Nephron (organoid): Measurements from ENCODE around the gene AXDND1.

Source experiments
- H3K27ac Mint-ChIP-seq, 3 experiments: 2 replicates each; pipeline ENCODE4 v1.8.0; 2020; ENCODE audit warnings: mixed read lengths in 3 of 3, mild to moderate bottlenecking in 2 of 3, moderate library complexity in 1 of 3
- H3K27me3 Mint-ChIP-seq: 2 replicates; pipeline ENCODE4 v1.8.0; 2021; ENCODE audit warnings: low read depth, mild to moderate bottlenecking, moderate library complexity, mixed read lengths
- H3K36me3 Mint-ChIP-seq: 2 replicates; pipeline ENCODE4 v1.8.0; 2020; ENCODE audit warnings: low read depth, mixed read lengths
- H3K4me1 Mint-ChIP-seq: 2 replicates; pipeline ENCODE4 v1.8.0; 2020; ENCODE audit warnings: mixed read lengths
- H3K4me3 Mint-ChIP-seq, 3 experiments: 2 replicates each; pipeline ENCODE4 v1.8.0; 2020; ENCODE audit warnings: mild to moderate bottlenecking in 3 of 3, mixed read lengths in 3 of 3, moderate library complexity in 2 of 3
- H3K9me3 Mint-ChIP-seq: 2 replicates; pipeline ENCODE4 v1.8.0; 2020; ENCODE audit warnings: mixed read lengths
- CTCF ChIP-seq, 3 experiments: fragments of 200-600 bp; sonication (generic); IDR thresholded peaks; one replicate each; pipeline ENCODE4 v1.5.0; 2021; ENCODE audit warnings: antibody characterized with exemption in 3 of 3; ENCODE audit not compliant: unreplicated experiment in 3 of 3

AXDND1 gene

GRCh38 chr1:179558078-179558477 lies 192.3 kb downstream of the AXDND1 start:
- no peaks in the 10 kb centered on the region for H3K4me1 Mint-ChIP-seq
- H3K27ac Mint-ChIP-seq = peak overlapping the region in 1 of 3 experiments; percentile 3
- peaks cover 11% of the 10 kb centered on the region for H3K36me3 Mint-ChIP-seq
- H3K4me3 Mint-ChIP-seq = no peak overlapping the region
- peaks cover 2% of the 10 kb centered on the region for H3K9me3 Mint-ChIP-seq
- no peaks in the 10 kb centered on the region for H3K27me3 Mint-ChIP-seq
- no peak for TF ChIP-seq CTCF (IDR thresholded peaks at IDR 0.05; ENCODE audit: unreplicated experiment in 3 of 3)

DNA sequence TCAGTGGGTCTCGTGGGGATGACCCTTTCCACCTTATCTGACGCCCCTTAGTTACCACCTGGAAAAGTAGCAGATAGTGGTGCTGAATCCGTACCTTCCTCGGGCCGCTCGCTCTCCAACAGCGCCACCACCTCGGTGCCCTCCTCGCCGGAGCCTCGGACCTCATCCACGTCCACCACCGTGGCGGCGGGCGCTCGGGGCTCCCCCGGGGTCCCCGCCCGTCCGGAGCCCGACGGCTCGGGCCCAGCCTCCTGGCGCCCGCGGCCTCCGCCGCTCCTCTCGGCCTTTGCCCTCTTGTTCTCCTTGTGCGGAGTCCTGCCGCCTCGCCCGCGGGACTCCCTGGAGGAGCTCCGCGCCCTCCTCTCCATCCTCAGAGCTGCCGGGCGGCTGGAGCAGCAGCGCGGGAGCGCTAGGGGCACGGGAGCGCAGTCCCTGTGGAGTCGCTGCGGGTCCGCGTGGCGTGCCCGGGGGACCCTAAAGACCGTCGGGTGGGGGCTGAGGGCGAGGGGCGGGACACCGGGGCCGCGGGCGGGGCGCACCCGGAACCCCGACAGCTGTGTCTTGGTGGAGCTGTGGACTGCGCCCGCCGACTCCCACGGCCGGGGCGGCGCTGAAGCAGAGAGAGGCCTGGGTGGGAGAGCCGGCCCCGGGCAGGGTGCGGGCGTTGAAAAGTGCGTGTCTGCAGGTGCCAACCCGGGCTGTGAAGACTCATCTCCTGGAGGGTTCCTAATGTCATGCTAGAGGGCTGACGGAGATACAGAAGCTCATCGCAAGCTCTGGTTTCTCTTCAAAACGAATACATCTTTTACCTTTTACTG lies 209.9 kb downstream of the AXDND1 start, which contains the start of gene NPHS2:
TSS of gene NPHS2 (minus strand) at position 452 of the 818 bp plus-strand sequence. CDS start at position 368, 84 bp downstream.
- peaks cover 6% of the 10 kb centered on the region for H3K9me3 Mint-ChIP-seq
- H3K4me3 Mint-ChIP-seq = peak within 1 kb of the TSS; percentile 71 to 79 (median 76)
- peaks cover 21% of the 10 kb centered on the region for H3K4me1 Mint-ChIP-seq
- peaks cover 30% of the 10 kb centered on the region for H3K36me3 Mint-ChIP-seq
- peak within 1 kb of the TSS; percentile 59 to 92 (median 67) for H3K27ac Mint-ChIP-seq
- H3K27me3 Mint-ChIP-seq = peaks cover 56% of the 10 kb centered on the region
- no peak for TF ChIP-seq CTCF (IDR thresholded peaks at IDR 0.05; ENCODE audit: unreplicated experiment in 3 of 3)

GRCh38 chr1:179576509-179576908 lies 210.7 kb downstream of the AXDND1 start:
- peaks cover 21% of the 10 kb centered on the region for H3K4me1 Mint-ChIP-seq
- H3K9me3 Mint-ChIP-seq = peaks cover 5% of the 10 kb centered on the region
- H3K36me3 Mint-ChIP-seq = peaks cover 24% of the 10 kb centered on the region
- H3K27ac Mint-ChIP-seq = peak overlapping the region; percentile 59 to 92 (median 67)
- TF ChIP-seq CTCF (IDR thresholded peaks at IDR 0.05; ENCODE audit: unreplicated experiment in 3 of 3) = no peak
- H3K4me3 Mint-ChIP-seq = peak overlapping the region; percentile 66 to 76 (median 71)
- peaks cover 51% of the 10 kb centered on the region for H3K27me3 Mint-ChIP-seq

GRCh38 chr1:179583771-179584320 lies 218.1 kb downstream of the AXDND1 start:
- peaks cover 16% of the 10 kb centered on the region for H3K27me3 Mint-ChIP-seq
- TF ChIP-seq CTCF (IDR thresholded peaks at IDR 0.05; ENCODE audit: unreplicated experiment in 3 of 3) = no peak
- peak overlapping the region; percentile 6 to 92 (median 84) for H3K27ac Mint-ChIP-seq
- H3K9me3 Mint-ChIP-seq = no peaks in the 10 kb centered on the region
- H3K4me3 Mint-ChIP-seq = peak overlapping the region in 2 of 3 experiments; percentile 5 to 35
- H3K4me1 Mint-ChIP-seq = peaks cover 12% of the 10 kb centered on the region
- peaks cover 3% of the 10 kb centered on the region for H3K36me3 Mint-ChIP-seq

- H3K36me3 Mint-ChIP-seq = peaks cover 3% of the 10 kb centered on the region
- H3K4me1 Mint-ChIP-seq = peaks cover 12% of the 10 kb centered on the region
- H3K9me3 Mint-ChIP-seq = no peaks in the 10 kb centered on the region
- TF ChIP-seq CTCF (IDR thresholded peaks at IDR 0.05; ENCODE audit: unreplicated experiment in 3 of 3) = peak; percentile 52 to 70 (median 53)
- H3K27ac Mint-ChIP-seq = peak overlapping the region in 2 of 3 experiments; percentile 40 to 81
- peak overlapping the region; percentile 55 to 67 (median 58) for H3K4me3 Mint-ChIP-seq
- peaks cover 16% of the 10 kb centered on the region for H3K27me3 Mint-ChIP-seq
Measured at GRCh38 chr1:179586107-179586823, 220.5 kb downstream of the AXDND1 start.
